Measurements from ENCODE around the gene ANKK1. TPM values are rescaled to one million over a fixed set of nuclear protein-coding genes. Genes with fewer than 3 reads are reported as not detected.

The ANKK1 gene
- total and polyA plus RNA-seq, 2 donors (not counting 1 experiment from before 2014, with no cell fraction given), result not detected

GRCh38 chr11:113401718-113402117, 14.1 kb downstream of the ANKK1 start:
- H3K27ac ChIP-seq (ENCODE audit: insufficient read depth, low read length), result no peak overlapping the region
- TF ChIP-seq, protein P1, sequence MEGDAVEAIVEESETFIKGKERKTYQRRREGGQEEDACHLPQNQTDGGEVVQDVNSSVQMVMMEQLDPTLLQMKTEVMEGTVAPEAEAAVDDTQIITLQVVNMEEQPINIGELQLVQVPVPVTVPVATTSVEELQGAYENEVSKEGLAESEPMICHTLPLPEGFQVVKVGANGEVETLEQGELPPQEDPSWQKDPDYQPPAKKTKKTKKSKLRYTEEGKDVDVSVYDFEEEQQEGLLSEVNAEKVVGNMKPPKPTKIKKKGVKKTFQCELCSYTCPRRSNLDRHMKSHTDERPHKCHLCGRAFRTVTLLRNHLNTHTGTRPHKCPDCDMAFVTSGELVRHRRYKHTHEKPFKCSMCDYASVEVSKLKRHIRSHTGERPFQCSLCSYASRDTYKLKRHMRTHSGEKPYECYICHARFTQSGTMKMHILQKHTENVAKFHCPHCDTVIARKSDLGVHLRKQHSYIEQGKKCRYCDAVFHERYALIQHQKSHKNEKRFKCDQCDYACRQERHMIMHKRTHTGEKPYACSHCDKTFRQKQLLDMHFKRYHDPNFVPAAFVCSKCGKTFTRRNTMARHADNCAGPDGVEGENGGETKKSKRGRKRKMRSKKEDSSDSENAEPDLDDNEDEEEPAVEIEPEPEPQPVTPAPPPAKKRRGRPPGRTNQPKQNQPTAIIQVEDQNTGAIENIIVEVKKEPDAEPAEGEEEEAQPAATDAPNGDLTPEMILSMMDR (conservative IDR thresholded peaks at IDR 0.05 in 1 of 2, IDR thresholded peaks at IDR 0.05 in 1 of 2; ENCODE audit: low read depth in 1 of 2, low read length in 2 of 2), result no peak
- no peak for TF ChIP-seq EZH2 (IDR thresholded peaks at IDR 0.05; ENCODE audit: low read length, missing control alignments)

GRCh38 chr11:113404859-113405430, 17.4 kb downstream of the ANKK1 start:
- no peaks in the 10 kb centered on the region for H3K9me3 ChIP-seq (ENCODE audit: control insufficient read depth, insufficient read depth, low read depth, low read length)
- TF ChIP-seq EZH2 (IDR thresholded peaks at IDR 0.05; ENCODE audit: low read length, missing control alignments), result no peak
- TF ChIP-seq, protein P1 (conservative IDR thresholded peaks at IDR 0.05 in 1 of 2, IDR thresholded peaks at IDR 0.05 in 1 of 2; ENCODE audit: low read depth in 1 of 2, low read length in 2 of 2), result no peak
- no peaks in the 10 kb centered on the region for H3K79me2 ChIP-seq (ENCODE audit: control insufficient read depth, insufficient read depth, low read length)
- H3K4me1 ChIP-seq (ENCODE audit: control insufficient read depth, extremely low read depth, insufficient read depth, low read length), result no peaks in the 10 kb centered on the region
- no peak overlapping the region for H3K9ac ChIP-seq (ENCODE audit: insufficient read depth, low read length)
- no peak overlapping the region for H3K27ac ChIP-seq (ENCODE audit: insufficient read depth, low read length)
- no peak overlapping the region for H3K4me2 ChIP-seq (ENCODE audit: extremely low read depth, insufficient read depth, low read length)
- H3K27me3 ChIP-seq (ENCODE audit: control insufficient read depth, insufficient read depth, low read length), result no peaks in the 10 kb centered on the region
- no peak overlapping the region for H2AFZ ChIP-seq (ENCODE audit: low read length)
- no peak overlapping the region for H3K4me3 ChIP-seq (replicated peaks in 1 of 4; ENCODE audit: control extremely low read depth in 1 of 4, insufficient read depth in 1 of 4, low read depth in 3 of 4, low read length in 4 of 4)
- H4K20me1 ChIP-seq (ENCODE audit: control insufficient read depth, extremely low read depth, insufficient read depth, low read length), result no peaks in the 10 kb centered on the region
- DNase-seq (ENCODE audit: low read depth in 2 of 2), result no peak
- no peaks in the 10 kb centered on the region for H3K36me3 ChIP-seq (ENCODE audit: control insufficient read depth, insufficient read depth, low read length)

More at GRCh38 chr11:113401718-113402117, 14.1 kb downstream of the ANKK1 start:
- no peak for DNase-seq (ENCODE audit: low read depth in 2 of 2)
- H3K4me1 ChIP-seq (ENCODE audit: control insufficient read depth, extremely low read depth, insufficient read depth, low read length), result no peaks in the 10 kb centered on the region
- no peaks in the 10 kb centered on the region for H4K20me1 ChIP-seq (ENCODE audit: control insufficient read depth, extremely low read depth, insufficient read depth, low read length)
- H3K9me3 ChIP-seq (ENCODE audit: control insufficient read depth, insufficient read depth, low read depth, low read length), result no peaks in the 10 kb centered on the region
- no peaks in the 10 kb centered on the region for H3K36me3 ChIP-seq (ENCODE audit: control insufficient read depth, insufficient read depth, low read length)
- H3K27me3 ChIP-seq (ENCODE audit: control insufficient read depth, insufficient read depth, low read length), result no peaks in the 10 kb centered on the region
- no peak overlapping the region for H2AFZ ChIP-seq (ENCODE audit: low read length)
- no peak overlapping the region for H3K4me2 ChIP-seq (ENCODE audit: extremely low read depth, insufficient read depth, low read length)
- H3K4me3 ChIP-seq (replicated peaks in 1 of 4; ENCODE audit: control extremely low read depth in 1 of 4, insufficient read depth in 1 of 4, low read depth in 3 of 4, low read length in 4 of 4), result no peak overlapping the region
- H3K79me2 ChIP-seq (ENCODE audit: control insufficient read depth, insufficient read depth, low read length), result no peaks in the 10 kb centered on the region
- no peak overlapping the region for H3K9ac ChIP-seq (ENCODE audit: insufficient read depth, low read length)

- no peak overlapping the region for H3K4me3 ChIP-seq (replicated peaks in 1 of 4; ENCODE audit: control extremely low read depth in 1 of 4, insufficient read depth in 1 of 4, low read depth in 3 of 4, low read length in 4 of 4)
- TF ChIP-seq EZH2 (IDR thresholded peaks at IDR 0.05; ENCODE audit: low read length, missing control alignments), result no peak
- TF ChIP-seq, protein P1 (conservative IDR thresholded peaks at IDR 0.05 in 1 of 2, IDR thresholded peaks at IDR 0.05 in 1 of 2; ENCODE audit: low read depth in 1 of 2, low read length in 2 of 2), result no peak
- no peaks in the 10 kb centered on the region for H3K9me3 ChIP-seq (ENCODE audit: control insufficient read depth, insufficient read depth, low read depth, low read length)
- DNase-seq (ENCODE audit: low read depth in 2 of 2), result no peak
- H3K27me3 ChIP-seq (ENCODE audit: control insufficient read depth, insufficient read depth, low read length), result no peaks in the 10 kb centered on the region
- no peak overlapping the region for H2AFZ ChIP-seq (ENCODE audit: low read length)
- H3K36me3 ChIP-seq (ENCODE audit: control insufficient read depth, insufficient read depth, low read length), result no peaks in the 10 kb centered on the region
- no peaks in the 10 kb centered on the region for H3K79me2 ChIP-seq (ENCODE audit: control insufficient read depth, insufficient read depth, low read length)
- H4K20me1 ChIP-seq (ENCODE audit: control insufficient read depth, extremely low read depth, insufficient read depth, low read length), result no peaks in the 10 kb centered on the region
- no peak overlapping the region for H3K4me2 ChIP-seq (ENCODE audit: extremely low read depth, insufficient read depth, low read length)
- no peak overlapping the region for H3K9ac ChIP-seq (ENCODE audit: insufficient read depth, low read length)
- H3K4me1 ChIP-seq (ENCODE audit: control insufficient read depth, extremely low read depth, insufficient read depth, low read length), result no peaks in the 10 kb centered on the region
- no peak overlapping the region for H3K27ac ChIP-seq (ENCODE audit: insufficient read depth, low read length)
Observed at GRCh38 chr11:113405724-113406478, 18.3 kb downstream of the ANKK1 start.

All from fibroblast of lung (primary cell).